Measurements from ENCODE around the gene DNAJB13. TPM values are rescaled to one million over a fixed set of nuclear protein-coding genes. Genes with fewer than 3 reads are reported as not detected.

The DNAJB13 gene
- total and polyA plus RNA-seq, 2 of the 13 experiments (the other 11 are each of a cell fraction or from before 2014, with no cell fraction given): 2.3 TPM; not detected in 1

DNA sequence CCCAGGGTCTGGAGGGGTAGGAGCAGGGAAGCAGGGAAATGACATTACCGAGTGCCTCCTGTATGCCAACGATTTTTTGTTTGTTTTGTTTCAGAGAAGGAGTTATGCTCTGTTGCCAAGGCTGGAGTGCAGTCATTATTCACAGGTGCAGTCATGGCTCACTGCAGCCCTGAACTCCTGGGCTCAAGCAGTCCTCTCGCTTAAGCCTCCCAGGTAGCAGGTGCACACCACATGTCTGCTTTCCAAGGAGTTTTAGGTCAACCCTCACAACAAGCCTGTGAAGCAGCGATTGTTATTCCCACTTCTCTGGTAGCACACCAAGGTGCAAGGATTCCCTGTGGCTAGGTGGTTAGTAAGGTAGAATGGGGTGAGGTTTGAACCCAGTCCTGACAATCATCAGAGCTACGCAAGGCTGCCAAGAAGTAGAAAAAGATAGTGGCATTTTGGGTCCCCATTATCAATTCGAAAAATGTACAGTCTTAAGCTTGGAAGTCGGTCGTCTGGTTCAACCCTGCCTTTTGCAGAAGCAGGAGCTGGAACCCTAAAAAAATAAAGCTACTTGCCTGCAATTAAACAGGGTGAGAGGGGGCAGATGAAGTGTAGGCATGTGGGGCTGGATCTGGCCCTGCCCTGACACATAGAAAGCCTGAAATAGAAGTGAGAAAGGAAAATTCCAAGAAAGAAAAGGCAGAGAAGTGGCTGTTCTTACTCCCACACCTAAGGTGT lies 48.9 kb downstream of the DNAJB13 start:
- 39% methylated on average over 7 of the region's 8 CpGs for WGBS (ENCODE audit: low lambda C conversion rate)
- H3K27me3 ChIP-seq (ENCODE audit: control insufficient read depth in 1 of 2, insufficient read depth in 2 of 2, low read length in 2 of 2): no peaks in the 10 kb centered on the region
- no peak overlapping the region for H3K27ac ChIP-seq (ENCODE audit: extremely low read length, insufficient read depth, low read length)
- ChIA-PET CTCF (ENCODE audit: low intra/inter-chr PET ratio, low total read pairs) (no interaction called here), POLR2A (no interaction called here)
- TF ChIP-seq, protein P1, sequence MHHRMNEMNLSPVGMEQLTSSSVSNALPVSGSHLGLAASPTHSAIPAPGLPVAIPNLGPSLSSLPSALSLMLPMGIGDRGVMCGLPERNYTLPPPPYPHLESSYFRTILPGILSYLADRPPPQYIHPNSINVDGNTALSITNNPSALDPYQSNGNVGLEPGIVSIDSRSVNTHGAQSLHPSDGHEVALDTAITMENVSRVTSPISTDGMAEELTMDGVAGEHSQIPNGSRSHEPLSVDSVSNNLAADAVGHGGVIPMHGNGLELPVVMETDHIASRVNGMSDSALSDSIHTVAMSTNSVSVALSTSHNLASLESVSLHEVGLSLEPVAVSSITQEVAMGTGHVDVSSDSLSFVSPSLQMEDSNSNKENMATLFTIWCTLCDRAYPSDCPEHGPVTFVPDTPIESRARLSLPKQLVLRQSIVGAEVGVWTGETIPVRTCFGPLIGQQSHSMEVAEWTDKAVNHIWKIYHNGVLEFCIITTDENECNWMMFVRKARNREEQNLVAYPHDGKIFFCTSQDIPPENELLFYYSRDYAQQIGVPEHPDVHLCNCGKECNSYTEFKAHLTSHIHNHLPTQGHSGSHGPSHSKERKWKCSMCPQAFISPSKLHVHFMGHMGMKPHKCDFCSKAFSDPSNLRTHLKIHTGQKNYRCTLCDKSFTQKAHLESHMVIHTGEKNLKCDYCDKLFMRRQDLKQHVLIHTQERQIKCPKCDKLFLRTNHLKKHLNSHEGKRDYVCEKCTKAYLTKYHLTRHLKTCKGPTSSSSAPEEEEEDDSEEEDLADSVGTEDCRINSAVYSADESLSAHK (CRISPR knock-in tag; IDR thresholded peaks at IDR 0.05; ENCODE audit: borderline replicate concordance): no peak
- TF ChIP-seq ZNF619 (CRISPR knock-in tag; IDR thresholded peaks at IDR 0.05) (no peak), ZNF839 (CRISPR knock-in tag; IDR thresholded peaks at IDR 0.05; ENCODE audit: borderline replicate concordance) (no peak), ZNF605 (CRISPR knock-in tag; IDR thresholded peaks at IDR 0.05) (no peak), ZNF546 (CRISPR knock-in tag; conservative IDR thresholded peaks at IDR 0.05) (no peak), SP5 (CRISPR knock-in tag; IDR thresholded peaks at IDR 0.05; ENCODE audit: borderline replicate concordance, low read depth) (no peak)
- TF ChIP-seq, protein P2, sequence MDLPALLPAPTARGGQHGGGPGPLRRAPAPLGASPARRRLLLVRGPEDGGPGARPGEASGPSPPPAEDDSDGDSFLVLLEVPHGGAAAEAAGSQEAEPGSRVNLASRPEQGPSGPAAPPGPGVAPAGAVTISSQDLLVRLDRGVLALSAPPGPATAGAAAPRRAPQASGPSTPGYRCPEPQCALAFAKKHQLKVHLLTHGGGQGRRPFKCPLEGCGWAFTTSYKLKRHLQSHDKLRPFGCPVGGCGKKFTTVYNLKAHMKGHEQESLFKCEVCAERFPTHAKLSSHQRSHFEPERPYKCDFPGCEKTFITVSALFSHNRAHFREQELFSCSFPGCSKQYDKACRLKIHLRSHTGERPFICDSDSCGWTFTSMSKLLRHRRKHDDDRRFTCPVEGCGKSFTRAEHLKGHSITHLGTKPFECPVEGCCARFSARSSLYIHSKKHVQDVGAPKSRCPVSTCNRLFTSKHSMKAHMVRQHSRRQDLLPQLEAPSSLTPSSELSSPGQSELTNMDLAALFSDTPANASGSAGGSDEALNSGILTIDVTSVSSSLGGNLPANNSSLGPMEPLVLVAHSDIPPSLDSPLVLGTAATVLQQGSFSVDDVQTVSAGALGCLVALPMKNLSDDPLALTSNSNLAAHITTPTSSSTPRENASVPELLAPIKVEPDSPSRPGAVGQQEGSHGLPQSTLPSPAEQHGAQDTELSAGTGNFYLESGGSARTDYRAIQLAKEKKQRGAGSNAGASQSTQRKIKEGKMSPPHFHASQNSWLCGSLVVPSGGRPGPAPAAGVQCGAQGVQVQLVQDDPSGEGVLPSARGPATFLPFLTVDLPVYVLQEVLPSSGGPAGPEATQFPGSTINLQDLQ (CRISPR knock-in tag; IDR thresholded peaks at IDR 0.05): no peak
- TF ChIP-seq, protein P3, sequence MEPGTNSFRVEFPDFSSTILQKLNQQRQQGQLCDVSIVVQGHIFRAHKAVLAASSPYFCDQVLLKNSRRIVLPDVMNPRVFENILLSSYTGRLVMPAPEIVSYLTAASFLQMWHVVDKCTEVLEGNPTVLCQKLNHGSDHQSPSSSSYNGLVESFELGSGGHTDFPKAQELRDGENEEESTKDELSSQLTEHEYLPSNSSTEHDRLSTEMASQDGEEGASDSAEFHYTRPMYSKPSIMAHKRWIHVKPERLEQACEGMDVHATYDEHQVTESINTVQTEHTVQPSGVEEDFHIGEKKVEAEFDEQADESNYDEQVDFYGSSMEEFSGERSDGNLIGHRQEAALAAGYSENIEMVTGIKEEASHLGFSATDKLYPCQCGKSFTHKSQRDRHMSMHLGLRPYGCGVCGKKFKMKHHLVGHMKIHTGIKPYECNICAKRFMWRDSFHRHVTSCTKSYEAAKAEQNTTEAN (CRISPR knock-in tag; conservative IDR thresholded peaks at IDR 0.05): no peak
- TF ChIP-seq, protein P4, sequence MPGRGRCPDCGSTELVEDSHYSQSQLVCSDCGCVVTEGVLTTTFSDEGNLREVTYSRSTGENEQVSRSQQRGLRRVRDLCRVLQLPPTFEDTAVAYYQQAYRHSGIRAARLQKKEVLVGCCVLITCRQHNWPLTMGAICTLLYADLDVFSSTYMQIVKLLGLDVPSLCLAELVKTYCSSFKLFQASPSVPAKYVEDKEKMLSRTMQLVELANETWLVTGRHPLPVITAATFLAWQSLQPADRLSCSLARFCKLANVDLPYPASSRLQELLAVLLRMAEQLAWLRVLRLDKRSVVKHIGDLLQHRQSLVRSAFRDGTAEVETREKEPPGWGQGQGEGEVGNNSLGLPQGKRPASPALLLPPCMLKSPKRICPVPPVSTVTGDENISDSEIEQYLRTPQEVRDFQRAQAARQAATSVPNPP (CRISPR knock-in tag; IDR thresholded peaks at IDR 0.05): no peak
- TF ChIP-seq, protein P5, sequence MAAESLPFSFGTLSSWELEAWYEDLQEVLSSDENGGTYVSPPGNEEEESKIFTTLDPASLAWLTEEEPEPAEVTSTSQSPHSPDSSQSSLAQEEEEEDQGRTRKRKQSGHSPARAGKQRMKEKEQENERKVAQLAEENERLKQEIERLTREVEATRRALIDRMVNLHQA (CRISPR knock-in tag; IDR thresholded peaks at IDR 0.05): no peak
- no TSS peak for BruUV-seq (replicated peaks)
- in situ Hi-C loops (cut with HindIII; ENCODE audit: extremely low pct_ligation_motif_present, low pct_unique_long_range_greater_than_20kb) (no loop called here), intact Hi-C loops (cut with micrococcal nuclease; ENCODE audit: unreplicated experiment) (no loop called here)
- no peaks in the 10 kb centered on the region for H3K79me2 ChIP-seq (ENCODE audit: insufficient read depth, low read length)
- H3K4me3 ChIP-seq (replicated peaks in 1 of 3; ENCODE audit: insufficient read depth in 1 of 3, low read depth in 2 of 3, low read length in 3 of 3): no peak overlapping the region
- no peaks in the 10 kb centered on the region for H3K36me3 ChIP-seq (replicated peaks in 1 of 2; ENCODE audit: control insufficient read depth in 1 of 2, insufficient read depth in 2 of 2, low read length in 2 of 2)
- no peak for ATAC-seq
- FAIRE-seq: no peak
- no peaks in the 10 kb centered on the region for H4K20me1 ChIP-seq (ENCODE audit: insufficient read depth, low read length)
- peaks cover 15% of the 10 kb centered on the region for H3K4me1 ChIP-seq (ENCODE audit: insufficient read depth, low read length)
- no peak overlapping the region for H3K9ac ChIP-seq (ENCODE audit: insufficient read depth, low read depth, low read length)
- no peak overlapping the region for H3K4me2 ChIP-seq (ENCODE audit: low read depth, low read length)
- no peak overlapping the region for H2AFZ ChIP-seq (ENCODE audit: low read length)
- H3K9me3 ChIP-seq (ENCODE audit: low read length): no peaks in the 10 kb centered on the region
- no peak for DNase-seq (ENCODE audit: low spot score)

Data from HepG2 (cell line).